Measurements from ENCODE around the gene SEPTIN5. TPM values are rescaled to one million over a fixed set of nuclear protein-coding genes. Genes with fewer than 3 reads are reported as not detected.

SEPTIN5 gene
- total RNA-seq, 1 experiment from 2014 or later, result 46.2 TPM

- in situ Hi-C loops (cut with HindIII; ENCODE audit: low pct_unique_long_range_greater_than_20kb, low sequenced_read_pairs), result no loop called here
- DNase-seq (ENCODE audit: low read depth), result no peak
Measured at GRCh38 chr22:19716041-19716828, 1.9 kb downstream of the SEPTIN5 start.

- no peak for DNase-seq (ENCODE audit: low read depth)
- in situ Hi-C loops (cut with HindIII; ENCODE audit: low pct_unique_long_range_greater_than_20kb, low sequenced_read_pairs), result no loop called here
Measured at GRCh38 chr22:19716829-19717105, 2.5 kb downstream of the SEPTIN5 start.

GRCh38 chr22:19717181-19717580 lies 2.9 kb downstream of the SEPTIN5 start:
- in situ Hi-C loops (cut with HindIII; ENCODE audit: low pct_unique_long_range_greater_than_20kb, low sequenced_read_pairs), result no loop called here
- DNase-seq (ENCODE audit: low read depth), result no peak

GRCh38 chr22:19717691-19718455 lies 3.6 kb downstream of the SEPTIN5 start:
- in situ Hi-C loops (cut with HindIII; ENCODE audit: low pct_unique_long_range_greater_than_20kb, low sequenced_read_pairs), result no loop called here
- peak; percentile 78 for DNase-seq (ENCODE audit: low read depth)

GRCh38 chr22:19718456-19719049 lies 4.2 kb downstream of the SEPTIN5 start:
- no peak for DNase-seq (ENCODE audit: low read depth)
- in situ Hi-C loops (cut with HindIII; ENCODE audit: low pct_unique_long_range_greater_than_20kb, low sequenced_read_pairs), result no loop called here

GRCh38 chr22:19719050-19719482 lies 4.8 kb downstream of the SEPTIN5 start:
- in situ Hi-C loops (cut with HindIII; ENCODE audit: low pct_unique_long_range_greater_than_20kb, low sequenced_read_pairs), result no loop called here

GRCh38 chr22:19719488-19720021 lies 5.3 kb downstream of the SEPTIN5 start:
- in situ Hi-C loops (cut with HindIII; ENCODE audit: low pct_unique_long_range_greater_than_20kb, low sequenced_read_pairs), result no loop called here
- no peak for DNase-seq (ENCODE audit: low read depth)

More at GRCh38 chr22:19719050-19719482, 4.8 kb downstream of the SEPTIN5 start:
- DNase-seq (ENCODE audit: low read depth), result no peak

- in situ Hi-C loops (cut with HindIII; ENCODE audit: low pct_unique_long_range_greater_than_20kb, low sequenced_read_pairs), result no loop called here
- DNase-seq (ENCODE audit: low read depth), result no peak
Measured at GRCh38 chr22:19720150-19720827, 6.0 kb downstream of the SEPTIN5 start.

- in situ Hi-C loops (cut with HindIII; ENCODE audit: low pct_unique_long_range_greater_than_20kb, low sequenced_read_pairs), result no loop called here
- no peak for DNase-seq (ENCODE audit: low read depth)
Measured at GRCh38 chr22:19720999-19721329, 6.7 kb downstream of the SEPTIN5 start.

GRCh38 chr22:19721330-19722177 lies 7.3 kb downstream of the SEPTIN5 start:
- in situ Hi-C loops (cut with HindIII; ENCODE audit: low pct_unique_long_range_greater_than_20kb, low sequenced_read_pairs), result no loop called here
- no peak for DNase-seq (ENCODE audit: low read depth)

- in situ Hi-C loops (cut with HindIII; ENCODE audit: low pct_unique_long_range_greater_than_20kb, low sequenced_read_pairs), result no loop called here
- DNase-seq (ENCODE audit: low read depth), result no peak
Measured at GRCh38 chr22:19722178-19722981, 8.1 kb downstream of the SEPTIN5 start.

GRCh38 chr22:19722982-19723231 lies 8.6 kb downstream of the SEPTIN5 start:
- no peak for DNase-seq (ENCODE audit: low read depth)
- in situ Hi-C loops (cut with HindIII; ENCODE audit: low pct_unique_long_range_greater_than_20kb, low sequenced_read_pairs), result no loop called here

GRCh38 chr22:19723232-19723982 lies 9.1 kb downstream of the SEPTIN5 start, which contains the start of gene GP1BB:
Gene GP1BB, plus strand, starts transcription at chr22:19723539. Its CDS starts 31 bp downstream, at chr22:19723570.
- in situ Hi-C loops (cut with HindIII; ENCODE audit: low pct_unique_long_range_greater_than_20kb, low sequenced_read_pairs), result no loop called here
- no peak for DNase-seq (ENCODE audit: low read depth)

GRCh38 chr22:19723983-19724827 lies 9.9 kb downstream of the SEPTIN5 start:
- DNase-seq (ENCODE audit: low read depth), result no peak
- in situ Hi-C loops (cut with HindIII; ENCODE audit: low pct_unique_long_range_greater_than_20kb, low sequenced_read_pairs), result no loop called here

- DNase-seq (ENCODE audit: low read depth), result no peak
- in situ Hi-C loops (cut with HindIII; ENCODE audit: low pct_unique_long_range_greater_than_20kb, low sequenced_read_pairs), result no loop called here
Measured at GRCh38 chr22:19724927-19725661, 10.8 kb downstream of the SEPTIN5 start.

Measured in Caki2 (cell line).